ACC112 (cell line): Measurements from ENCODE around the gene GRIN3A.
"Not testable (repeated sequence)": the region's sequence is repeated elsewhere in the genome, so short reads cannot be mapped to it uniquely, and the experiment has no call there.

Experiments used
- H2AFZ ChIP-seq: fragments of 200-600 bp; sonication (generic); one replicate; pipeline ENCODE4 v1.6.0; 2017; ENCODE audit warnings: antibody characterized with exemption, low read length; ENCODE audit not compliant: unreplicated experiment
- H3K27ac ChIP-seq: fragments of 200-600 bp; sonication (generic); 2 replicates; pipeline ENCODE4 v1.5.1; 2014; ENCODE audit warnings: low read depth, mild to moderate bottlenecking, antibody characterized with exemption, low read length, moderate library complexity
- H3K27me3 ChIP-seq: fragments of 200-600 bp; sonication (generic); 2 replicates; pipeline ENCODE4 v1.6.1; 2014; ENCODE audit warnings: mild to moderate bottlenecking, antibody characterized with exemption, low read length, moderate library complexity, mixed read lengths; ENCODE audit not compliant: insufficient read depth
- H3K36me3 ChIP-seq: fragments of 200-600 bp; sonication (generic); 2 replicates; pipeline ENCODE4 v1.6.1; 2016; ENCODE audit warnings: mild to moderate bottlenecking, antibody characterized with exemption, low read length, moderate library complexity, mixed read lengths; ENCODE audit not compliant: insufficient read depth
- H3K4me1 ChIP-seq: fragments of 200-600 bp; sonication (generic); one replicate; pipeline ENCODE4 v1.6.1; 2016; ENCODE audit warnings: low read length, mixed read lengths; ENCODE audit not compliant: insufficient read depth, unreplicated experiment, control insufficient read depth
- H3K4me3 ChIP-seq: fragments of 200-600 bp; sonication (generic); 2 replicates; pipeline ENCODE4 v1.5.1; 2014; ENCODE audit warnings: mild to moderate bottlenecking, low read depth, low read length
- H3K79me2 ChIP-seq: fragments of 200-600 bp; sonication (generic); one replicate; pipeline ENCODE4 v1.6.0; 2016; ENCODE audit warnings: low read length; ENCODE audit not compliant: control insufficient read depth, unreplicated experiment, insufficient read depth

The GRIN3A gene

GRCh38 chr9:101562966-101563365 lies 175.5 kb downstream of the GRIN3A start:
- Histone ChIP-seq H3K36me3 (peaks cover 23% of the 10 kb centered on the region), H2AFZ (no peak overlapping the region), H3K27me3 (no peaks in the 10 kb centered on the region)

DNA sequence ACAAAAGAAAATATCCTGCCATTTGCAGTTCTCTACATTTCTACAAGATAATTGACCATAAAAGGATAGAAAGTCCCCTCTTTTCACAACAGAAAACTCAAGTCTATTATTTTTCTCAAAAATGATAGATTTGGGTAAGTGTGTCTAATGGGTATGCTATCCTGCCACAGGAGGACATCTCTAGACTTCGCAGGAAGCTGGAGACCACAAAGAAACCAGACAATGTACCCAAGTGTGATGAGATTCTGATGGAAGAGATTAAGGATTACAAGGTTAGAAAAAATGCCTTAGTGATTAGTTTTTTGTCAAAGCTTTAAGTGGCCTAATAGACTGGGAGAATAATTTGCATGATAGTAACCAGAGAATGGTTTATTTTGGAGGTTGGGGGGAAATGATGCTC lies 176.7 kb downstream of the GRIN3A start:
- Histone ChIP-seq H3K27me3 (no peaks in the 10 kb centered on the region), H3K4me1 (no peaks in the 10 kb centered on the region), H3K4me3 (no peak overlapping the region), H3K36me3 (peaks cover 30% of the 10 kb centered on the region), H3K27ac (no peak overlapping the region), H3K79me2 (no peaks in the 10 kb centered on the region), H2AFZ (no peak overlapping the region)

More at GRCh38 chr9:101562966-101563365, 175.5 kb downstream of the GRIN3A start:
- Histone ChIP-seq H3K4me1 (no peaks in the 10 kb centered on the region), H3K79me2 (no peaks in the 10 kb centered on the region), H3K4me3 (no peak overlapping the region), H3K27ac (no peak overlapping the region)

GRCh38 chr9:101549472-101550098 lies 188.9 kb downstream of the GRIN3A start:
- not testable (repeated sequence) for H3K4me3 ChIP-seq, H3K4me1 ChIP-seq, H3K79me2 ChIP-seq, H2AFZ ChIP-seq, H3K27ac ChIP-seq, H3K27me3 ChIP-seq
- H3K36me3 ChIP-seq = peaks cover 45% of the 10 kb centered on the region

- Histone ChIP-seq H3K4me1 (no peaks in the 10 kb centered on the region), H3K27me3 (no peaks in the 10 kb centered on the region), H3K79me2 (peaks cover 5% of the 10 kb centered on the region), H3K4me3 (no peak overlapping the region), H2AFZ (no peak overlapping the region), H3K36me3 (peaks cover 26% of the 10 kb centered on the region), H3K27ac (no peak overlapping the region)
Measured at GRCh38 chr9:101543098-101543735, 195.2 kb downstream of the GRIN3A start.

DNA sequence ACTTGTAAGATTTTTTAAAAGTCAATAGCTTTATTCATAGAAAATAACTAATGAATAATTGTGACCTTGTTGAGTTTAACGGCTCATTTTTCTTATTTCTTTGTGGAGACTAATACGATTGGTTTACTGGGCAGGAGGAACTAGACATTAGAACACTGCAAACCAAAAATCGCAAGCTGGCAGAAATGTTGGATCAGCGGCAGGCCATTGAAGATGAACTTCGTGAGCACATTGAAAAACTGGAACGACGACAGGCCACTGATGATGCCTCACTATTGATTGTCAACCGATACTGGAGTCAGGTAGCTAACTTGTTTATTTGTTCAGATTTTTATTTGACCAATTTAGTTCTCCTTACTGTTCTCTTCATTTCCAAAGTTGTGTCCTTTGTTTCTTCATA lies 198.4 kb downstream of the GRIN3A start:
- Histone ChIP-seq H3K4me3 (no peak overlapping the region), H3K36me3 (peaks cover 25% of the 10 kb centered on the region), H3K79me2 (peaks cover 31% of the 10 kb centered on the region), H2AFZ (no peak overlapping the region), H3K4me1 (peaks cover 18% of the 10 kb centered on the region), H3K27me3 (no peaks in the 10 kb centered on the region), H3K27ac (no peak overlapping the region)

DNA sequence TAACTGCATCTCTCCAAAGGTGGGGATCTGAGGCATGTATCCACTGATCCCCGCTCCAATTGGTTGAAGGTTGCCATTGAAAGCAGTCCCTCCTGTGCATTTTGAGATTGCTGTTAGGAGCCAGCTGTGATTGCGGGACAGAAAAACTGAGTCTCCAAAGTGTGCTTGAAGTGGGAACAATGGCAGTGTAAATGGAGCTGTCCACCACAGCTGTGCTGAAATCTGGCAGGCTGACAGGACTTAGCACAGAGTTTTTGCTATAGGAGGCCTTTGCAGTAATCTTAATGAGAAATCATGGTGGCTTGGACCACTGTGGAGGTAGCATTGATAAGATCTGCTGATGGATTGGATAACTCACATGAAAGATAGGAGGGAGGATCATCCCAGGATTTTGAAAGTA lies 201.5 kb downstream of the GRIN3A start:
- Histone ChIP-seq H3K4me3 (no peak overlapping the region), H3K36me3 (peaks cover 23% of the 10 kb centered on the region), H3K27ac (no peak overlapping the region; the same call in 1 of the 2 replicates), H3K27me3 (no peaks in the 10 kb centered on the region), H3K4me1 (peaks cover 22% of the 10 kb centered on the region), H2AFZ (no peak overlapping the region), H3K79me2 (peaks cover 35% of the 10 kb centered on the region)

DNA sequence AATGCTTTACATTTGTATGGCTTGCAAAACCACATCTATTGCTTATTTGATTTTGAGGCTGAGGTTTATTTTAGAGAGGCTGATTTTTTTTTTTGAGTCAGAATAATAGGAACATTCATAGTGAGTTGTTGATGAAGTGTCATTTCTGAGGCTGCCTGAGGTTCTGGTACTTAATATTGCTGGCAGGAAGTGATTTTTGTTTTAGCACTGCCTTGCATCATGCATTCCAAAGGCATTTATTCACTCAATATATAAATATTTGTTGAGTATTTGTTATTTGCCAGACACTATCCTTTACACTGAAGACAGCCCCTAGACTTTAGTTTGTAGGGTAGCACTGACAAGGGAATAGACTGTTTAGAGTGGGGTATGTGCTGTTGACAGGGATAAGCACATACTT lies 202.1 kb downstream of the GRIN3A start:
- no peak overlapping the region for H2AFZ ChIP-seq
- H3K4me3 ChIP-seq = no peak overlapping the region
- peaks cover 22% of the 10 kb centered on the region for H3K4me1 ChIP-seq
- peak overlapping the region; percentile 13; the same call in 1 of the 2 replicates for H3K27ac ChIP-seq
- peaks cover 20% of the 10 kb centered on the region for H3K36me3 ChIP-seq
- peaks cover 35% of the 10 kb centered on the region for H3K79me2 ChIP-seq
- H3K27me3 ChIP-seq = no peaks in the 10 kb centered on the region

- H3K4me3 ChIP-seq = peak within 1 kb of the TSS; percentile 77
- H3K27ac ChIP-seq = peak within 1 kb of the TSS; percentile 84
- peaks cover 22% of the 10 kb centered on the region for H3K4me1 ChIP-seq
- peaks cover 33% of the 10 kb centered on the region for H3K79me2 ChIP-seq
- H2AFZ ChIP-seq = peak within 1 kb of the TSS; percentile 93
- H3K36me3 ChIP-seq = peaks cover 17% of the 10 kb centered on the region
- no peaks in the 10 kb centered on the region for H3K27me3 ChIP-seq
Measured at GRCh38 chr9:101533334-101534204, 204.9 kb downstream of the GRIN3A start, which contains the start of gene RNF20. Gene RNF20, plus strand, starts transcription at chr9:101533853. Its CDS starts 1,571 bp downstream, at chr9:101535424.

GRCh38 chr9:101530076-101530711 lies 208.3 kb downstream of the GRIN3A start:
- Histone ChIP-seq H3K27me3 (no peaks in the 10 kb centered on the region), H2AFZ (no peak overlapping the region), H3K4me3 (no peak overlapping the region), H3K79me2 (peaks cover 6% of the 10 kb centered on the region), H3K4me1 (peaks cover 5% of the 10 kb centered on the region), H3K27ac (no peak overlapping the region), H3K36me3 (no peaks in the 10 kb centered on the region)

GRCh38 chr9:101528015-101528414 lies 210.4 kb downstream of the GRIN3A start:
- no peak overlapping the region for H2AFZ ChIP-seq
- H3K4me3 ChIP-seq = no peak overlapping the region
- peaks cover 3% of the 10 kb centered on the region for H3K4me1 ChIP-seq
- H3K27me3 ChIP-seq = peaks cover 3% of the 10 kb centered on the region; the same call in 1 of the 2 replicates
- H3K36me3 ChIP-seq = no peaks in the 10 kb centered on the region
- no peak overlapping the region for H3K27ac ChIP-seq
- no peaks in the 10 kb centered on the region for H3K79me2 ChIP-seq
